ENCODE data around the gene SOCS7. TPM values are rescaled to one million over a fixed set of nuclear protein-coding genes. Genes with fewer than 3 reads are reported as not detected.

Gene SOCS7
- total RNA-seq, 1 experiment from 2014 or later = 31.0 TPM

DNA sequence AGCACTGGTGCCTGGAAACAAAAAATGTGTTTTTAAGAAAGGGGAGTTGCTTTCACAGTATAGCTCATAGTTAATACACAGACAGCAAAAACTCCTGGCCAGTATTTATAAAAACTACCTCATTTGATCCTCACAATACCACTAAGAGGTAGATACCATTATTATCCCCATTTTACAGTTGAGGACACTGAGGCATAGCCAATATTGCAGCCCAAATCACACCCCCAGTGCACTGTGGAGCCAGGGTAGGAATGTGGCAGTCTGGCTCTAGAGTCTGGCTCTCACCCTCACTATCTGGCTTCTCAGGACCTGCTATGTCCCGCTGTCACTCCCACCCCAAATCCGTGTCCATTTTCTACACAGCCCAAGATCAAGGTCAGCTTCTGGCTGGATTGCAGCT, 79.2 kb downstream of the SOCS7 start:
- ChIA-PET POLR2A (no interaction called here), CTCF (interaction anchor here (0.6 kb wide), 1 partner anchor 85 kb away, joined by 3 read pairs; no protein-coding TSS in a partner anchor)
- Histone ChIP-seq H3K27ac (ENCODE audit: low read length) (no peak overlapping the region), H3K9me3 (ENCODE audit: control insufficient read depth, insufficient read depth, low read depth, low read length) (no peaks in the 10 kb centered on the region), H3K4me1 (ENCODE audit: control insufficient read depth, insufficient read depth, low read length) (peaks cover 14% of the 10 kb centered on the region), H3K4me3 (ENCODE audit: low read depth in 2 of 2, low read length in 2 of 2) (no peak overlapping the region), H3K36me3 (ENCODE audit: control insufficient read depth, insufficient read depth, low read length) (no peaks in the 10 kb centered on the region), H3K27me3 (ENCODE audit: control insufficient read depth, insufficient read depth, low read length) (no peaks in the 10 kb centered on the region)
- no peak for DNase-seq (ENCODE audit: low read depth, low spot score)
- ATAC-seq = no peak
- intact Hi-C loops (cut with micrococcal nuclease; ENCODE audit: unreplicated experiment) (no loop called here), in situ Hi-C loops (cut with HindIII; ENCODE audit: low pct_unique_long_range_greater_than_20kb, low sequenced_read_pairs) (no loop called here)
- no TSS peak for BruUV-seq (replicated peaks)
- TF ChIP-seq, protein P1, sequence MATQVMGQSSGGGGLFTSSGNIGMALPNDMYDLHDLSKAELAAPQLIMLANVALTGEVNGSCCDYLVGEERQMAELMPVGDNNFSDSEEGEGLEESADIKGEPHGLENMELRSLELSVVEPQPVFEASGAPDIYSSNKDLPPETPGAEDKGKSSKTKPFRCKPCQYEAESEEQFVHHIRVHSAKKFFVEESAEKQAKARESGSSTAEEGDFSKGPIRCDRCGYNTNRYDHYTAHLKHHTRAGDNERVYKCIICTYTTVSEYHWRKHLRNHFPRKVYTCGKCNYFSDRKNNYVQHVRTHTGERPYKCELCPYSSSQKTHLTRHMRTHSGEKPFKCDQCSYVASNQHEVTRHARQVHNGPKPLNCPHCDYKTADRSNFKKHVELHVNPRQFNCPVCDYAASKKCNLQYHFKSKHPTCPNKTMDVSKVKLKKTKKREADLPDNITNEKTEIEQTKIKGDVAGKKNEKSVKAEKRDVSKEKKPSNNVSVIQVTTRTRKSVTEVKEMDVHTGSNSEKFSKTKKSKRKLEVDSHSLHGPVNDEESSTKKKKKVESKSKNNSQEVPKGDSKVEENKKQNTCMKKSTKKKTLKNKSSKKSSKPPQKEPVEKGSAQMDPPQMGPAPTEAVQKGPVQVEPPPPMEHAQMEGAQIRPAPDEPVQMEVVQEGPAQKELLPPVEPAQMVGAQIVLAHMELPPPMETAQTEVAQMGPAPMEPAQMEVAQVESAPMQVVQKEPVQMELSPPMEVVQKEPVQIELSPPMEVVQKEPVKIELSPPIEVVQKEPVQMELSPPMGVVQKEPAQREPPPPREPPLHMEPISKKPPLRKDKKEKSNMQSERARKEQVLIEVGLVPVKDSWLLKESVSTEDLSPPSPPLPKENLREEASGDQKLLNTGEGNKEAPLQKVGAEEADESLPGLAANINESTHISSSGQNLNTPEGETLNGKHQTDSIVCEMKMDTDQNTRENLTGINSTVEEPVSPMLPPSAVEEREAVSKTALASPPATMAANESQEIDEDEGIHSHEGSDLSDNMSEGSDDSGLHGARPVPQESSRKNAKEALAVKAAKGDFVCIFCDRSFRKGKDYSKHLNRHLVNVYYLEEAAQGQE (IDR thresholded peaks at IDR 0.05; ENCODE audit: insufficient read depth in 1 of 2, low read depth in 2 of 2, low read length in 1 of 2) = no peak
- no peak for TF ChIP-seq POLR2AphosphoS5 (IDR thresholded peaks at IDR 0.05; ENCODE audit: low read depth, low read length)

DNA sequence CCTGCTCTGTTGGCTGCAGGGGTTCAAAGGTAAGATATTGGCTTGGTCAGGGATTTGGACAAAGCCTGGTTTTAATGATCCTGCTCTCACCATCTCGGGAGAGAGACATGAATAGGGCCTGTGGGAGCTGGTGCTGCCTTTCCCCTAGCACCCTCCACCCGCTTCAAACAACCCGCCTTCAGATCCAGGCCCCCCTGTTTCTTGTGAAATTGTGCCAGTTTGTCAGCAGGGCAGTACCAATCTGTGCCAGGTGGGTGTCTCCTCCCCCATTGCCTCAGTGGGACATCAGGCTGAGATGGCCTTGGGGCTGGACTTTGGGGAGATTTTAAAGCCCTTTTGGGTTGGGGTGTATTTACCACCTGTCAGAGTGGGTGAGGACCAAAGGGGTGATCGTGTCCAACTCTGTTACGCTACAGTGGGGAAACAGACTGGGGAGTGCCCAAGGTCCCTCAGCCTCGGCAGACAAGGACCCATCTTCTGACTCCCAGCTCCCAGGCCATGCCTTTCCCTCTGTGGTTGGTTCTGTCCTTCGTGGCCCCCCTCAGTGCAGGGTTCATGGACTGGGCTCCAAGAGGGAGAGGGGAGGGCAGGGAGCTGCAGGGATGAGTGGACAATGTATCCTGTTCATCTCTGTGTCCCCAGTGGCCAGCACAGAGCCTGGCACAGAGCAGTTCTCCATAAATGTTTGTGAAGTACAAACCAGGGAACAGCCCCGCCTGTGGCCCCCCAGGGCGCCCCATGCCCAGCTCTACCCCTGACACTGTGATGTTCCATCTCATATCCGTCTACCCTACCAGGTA, 79.9 kb downstream of the SOCS7 start:
- H3K4me3 ChIP-seq (ENCODE audit: low read depth in 2 of 2, low read length in 2 of 2) = no peak overlapping the region
- POLR2A ChIA-PET = no interaction called here
- in situ Hi-C loops (cut with HindIII; ENCODE audit: low pct_unique_long_range_greater_than_20kb, low sequenced_read_pairs) (no loop called here), intact Hi-C loops (cut with micrococcal nuclease; ENCODE audit: unreplicated experiment) (no loop called here)
- H3K27me3 ChIP-seq (ENCODE audit: control insufficient read depth, insufficient read depth, low read length) = no peaks in the 10 kb centered on the region
- ATAC-seq (no peak), DNase-seq (ENCODE audit: low read depth, low spot score) (no peak)
- no TSS peak for BruUV-seq (replicated peaks)
- peaks cover 14% of the 10 kb centered on the region for H3K4me1 ChIP-seq (ENCODE audit: control insufficient read depth, insufficient read depth, low read length)
- no peak for TF ChIP-seq POLR2AphosphoS5 (IDR thresholded peaks at IDR 0.05; ENCODE audit: low read depth, low read length)
- TF ChIP-seq, protein P1 (IDR thresholded peaks at IDR 0.05; ENCODE audit: insufficient read depth in 1 of 2, low read depth in 2 of 2, low read length in 1 of 2) = no peak
- TF ChIP-seq SIN3A (IDR thresholded peaks at IDR 0.05; ENCODE audit: borderline replicate concordance, insufficient read depth, low read depth, low read length) = no peak
- no peak for TF ChIP-seq TCF7L2 (IDR thresholded peaks at IDR 0.05; ENCODE audit: low read depth, low read length)
- TF ChIP-seq, protein P2, sequence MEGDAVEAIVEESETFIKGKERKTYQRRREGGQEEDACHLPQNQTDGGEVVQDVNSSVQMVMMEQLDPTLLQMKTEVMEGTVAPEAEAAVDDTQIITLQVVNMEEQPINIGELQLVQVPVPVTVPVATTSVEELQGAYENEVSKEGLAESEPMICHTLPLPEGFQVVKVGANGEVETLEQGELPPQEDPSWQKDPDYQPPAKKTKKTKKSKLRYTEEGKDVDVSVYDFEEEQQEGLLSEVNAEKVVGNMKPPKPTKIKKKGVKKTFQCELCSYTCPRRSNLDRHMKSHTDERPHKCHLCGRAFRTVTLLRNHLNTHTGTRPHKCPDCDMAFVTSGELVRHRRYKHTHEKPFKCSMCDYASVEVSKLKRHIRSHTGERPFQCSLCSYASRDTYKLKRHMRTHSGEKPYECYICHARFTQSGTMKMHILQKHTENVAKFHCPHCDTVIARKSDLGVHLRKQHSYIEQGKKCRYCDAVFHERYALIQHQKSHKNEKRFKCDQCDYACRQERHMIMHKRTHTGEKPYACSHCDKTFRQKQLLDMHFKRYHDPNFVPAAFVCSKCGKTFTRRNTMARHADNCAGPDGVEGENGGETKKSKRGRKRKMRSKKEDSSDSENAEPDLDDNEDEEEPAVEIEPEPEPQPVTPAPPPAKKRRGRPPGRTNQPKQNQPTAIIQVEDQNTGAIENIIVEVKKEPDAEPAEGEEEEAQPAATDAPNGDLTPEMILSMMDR (IDR thresholded peaks at IDR 0.05) = no peak
- no peaks in the 10 kb centered on the region for H3K36me3 ChIP-seq (ENCODE audit: control insufficient read depth, insufficient read depth, low read length)
- no peaks in the 10 kb centered on the region for H3K9me3 ChIP-seq (ENCODE audit: control insufficient read depth, insufficient read depth, low read depth, low read length)
- H3K27ac ChIP-seq (ENCODE audit: low read length) = no peak overlapping the region
- CTCF ChIA-PET = interaction anchor here (0.6 kb wide), 1 partner anchor 86 kb away, joined by 3 read pairs; no protein-coding TSS in a partner anchor

All from Panc1 (cell line).